SK-N-SH (cell line): ENCODE results near the gene RRM1. TPM values are rescaled to one million over a fixed set of nuclear protein-coding genes. Genes with fewer than 3 reads are reported as not detected.
A peak's percentile ranks its signal among the peaks of the same experiment; 100 is the strongest.

ENCODE experiments used
- CTCF ChIA-PET: fragments of 300-600, 350-600 bp; formaldehyde crosslinking; extraction: SDS; loops from one replicate; lab custom pipeline; 2021; lab: Yijun Ruan, JAX
- POLR2A ChIA-PET: fragments of 350-600 bp; sonication (Branson Sonifier 250); formaldehyde crosslinking; extraction: SDS; loops from one replicate; lab custom pipeline; 2020; ENCODE audit warnings: antibody characterized with exemption, inconsistent platforms; lab: Yijun Ruan, JAX
- DNase-seq: peaks from one replicate; pipeline ENCODE4 v3.0.0; 2012
- H2AFZ ChIP-seq: fragments of 200-600 bp; sonication (generic); 2 replicates; pipeline ENCODE4 v1.8.1; 2016; ENCODE audit warnings: antibody characterized with exemption, mild to moderate bottlenecking, low read depth
- H3F3A ChIP-seq: fragments of 200-600 bp; sonication (generic); replicated peaks from 2 replicates; pipeline ENCODE3; 2016; ENCODE audit warnings: antibody characterized with exemption, mild to moderate bottlenecking; ENCODE audit not compliant: insufficient read depth
- H3K27ac ChIP-seq, 2 experiments: fragments of 200-500 bp in 1 of 2; fragments of 200-600 bp in 1 of 2; sonication (Bioruptor generic) in 1 of 2; sonication (generic), shearing (Covaris generic) in 1 of 2; 2 replicates each; pipeline versions ENCODE4 v1.5.1 to v1.6.1; 2014 to 2016; ENCODE audit warnings: low read depth in 2 of 2, inconsistent platforms in 1 of 2, low read length in 1 of 2, mild to moderate bottlenecking in 1 of 2, mixed read lengths in 1 of 2
- H3K27me3 ChIP-seq: fragments of 200-600 bp; sonication (generic), shearing (Covaris generic); 2 replicates; pipeline ENCODE4 v1.6.1; 2016; ENCODE audit warnings: mixed run types; ENCODE audit not compliant: insufficient read depth
- H3K36me3 ChIP-seq, 2 experiments: fragments of 200-500 bp in 1 of 2; fragments of 200-600 bp in 1 of 2; sonication (Bioruptor generic) in 1 of 2; sonication (generic) in 1 of 2; replicated peaks in 1 of 2; 2 replicates each; pipeline versions ENCODE3 to v1.5.1; 2014 to 2016; ENCODE audit warnings: low read length in 1 of 2, mild to moderate bottlenecking in 1 of 2; ENCODE audit not compliant: insufficient read depth in 2 of 2, control insufficient read depth in 1 of 2
- H3K4me1 ChIP-seq, 2 experiments: fragments of 200-500 bp in 1 of 2; fragments of 200-600 bp in 1 of 2; sonication (Bioruptor generic) in 1 of 2; sonication (generic), shearing (Covaris generic) in 1 of 2; 2 replicates each; pipeline versions ENCODE4 v1.5.1 to v1.6.1; 2014 to 2016; ENCODE audit warnings: low read depth in 1 of 2, low read length in 1 of 2, mixed run types in 1 of 2; ENCODE audit not compliant: insufficient read depth in 2 of 2, control insufficient read depth in 1 of 2
- H3K4me2 ChIP-seq: fragments of 200-600 bp; sonication (generic), shearing (Covaris generic); 2 replicates; pipeline ENCODE4 v1.6.1; 2017; ENCODE audit warnings: mixed run types
- H3K4me3 ChIP-seq, 2 experiments: fragments of 200-500 bp in 1 of 2; fragments of 200-600 bp in 1 of 2; sonication (Bioruptor generic) in 1 of 2; sonication (generic), shearing (Covaris generic) in 1 of 2; 2 replicates each; pipeline versions ENCODE4 v1.5.1 to v1.8.1; 2014 to 2016; ENCODE audit warnings: low read depth in 2 of 2, inconsistent platforms in 1 of 2, low read length in 1 of 2, mild to moderate bottlenecking in 1 of 2, mixed read lengths in 1 of 2, moderate library complexity in 1 of 2
- H3K79me2 ChIP-seq: fragments of 200-600 bp; sonication (generic); 2 replicates; pipeline ENCODE4 v1.8.1; 2017; ENCODE audit warnings: mild to moderate bottlenecking; ENCODE audit not compliant: insufficient read depth
- H3K9ac ChIP-seq: fragments of 200-600 bp; sonication (generic); 2 replicates; pipeline ENCODE4 v1.6.1; 2017; ENCODE audit warnings: mixed run types
- H3K9me2 ChIP-seq: fragments of 200-600 bp; sonication (generic); 2 replicates; pipeline ENCODE4 v1.6.1; 2017; ENCODE audit warnings: mixed run types
- H3K9me3 ChIP-seq: fragments of 200-600 bp; sonication (generic); 2 replicates; pipeline ENCODE4 v1.6.1; 2017; ENCODE audit warnings: mixed run types, mild to moderate bottlenecking, moderate library complexity
- H4K20me1 ChIP-seq: fragments of 200-600 bp; sonication (generic); 2 replicates; pipeline ENCODE4 v1.6.1; 2017; ENCODE audit warnings: mild to moderate bottlenecking, mixed run types; ENCODE audit not compliant: insufficient read depth
- EZH2phosphoT487 ChIP-seq: fragments of 200-600 bp; sonication (generic); IDR thresholded peaks from 2 replicates; pipeline ENCODE4 v1.6.1; 2017; ENCODE audit warnings: low read depth, mixed run types, mild to moderate bottlenecking, antibody characterized with exemption, moderate library complexity, borderline replicate concordance
- FOSL2 ChIP-seq: IDR thresholded peaks from 2 replicates; pipeline ENCODE4 v1.4.0; 2012; ENCODE audit warnings: low read depth, mild to moderate bottlenecking, moderate library complexity, borderline replicate concordance
- JUND ChIP-seq: IDR thresholded peaks from 2 replicates; pipeline ENCODE4 v1.4.0; 2012
- MXI1 ChIP-seq: IDR thresholded peaks from 2 replicates; pipeline ENCODE4 v1.6.1; 2012; ENCODE audit warnings: mild to moderate bottlenecking, low read depth, low read length, improper control_type of control experiment
- POLR2AphosphoS5 ChIP-seq: IDR thresholded peaks from 2 replicates; pipeline ENCODE4 v1.6.1; 2012; ENCODE audit warnings: low read depth, low read length
- RAD21 ChIP-seq: IDR thresholded peaks from 2 replicates; pipeline ENCODE4 v1.6.1; 2012; ENCODE audit warnings: mild to moderate bottlenecking, low read length
- RCOR1 ChIP-seq: fragments of 150-350 bp; IDR thresholded peaks from 2 replicates; pipeline ENCODE4 v1.6.1; 2017; ENCODE audit warnings: antibody characterized with exemption, low read length
- SMC3 ChIP-seq: IDR thresholded peaks from 2 replicates; pipeline ENCODE4 v1.6.1; 2012; ENCODE audit warnings: low read depth, low read length, improper control_type of control experiment
- TAF1 ChIP-seq: IDR thresholded peaks from 2 replicates; pipeline ENCODE4 v1.6.1; 2012; ENCODE audit warnings: low read depth, mild to moderate bottlenecking, low read length, moderate library complexity, borderline replicate concordance
- TCF12 ChIP-seq: IDR thresholded peaks from 2 replicates; pipeline ENCODE4 v1.4.0; 2012
- TEAD4 ChIP-seq: IDR thresholded peaks from 2 replicates; pipeline ENCODE4 v1.4.0; 2012; ENCODE audit warnings: mild to moderate bottlenecking, borderline replicate concordance; ENCODE audit not compliant: insufficient read depth
- WGBS: methylation state at CpG from one replicate; pipeline ENCODE4 v1.1.6; 2017; ENCODE audit warnings: low lambda C conversion rate; 5-methylcytosine and 5-hydroxymethylcytosine counted together
- polyA plus RNA-seq, 3 experiments: library from polyadenylated mRNA; depleted of rRNA; stranded (reverse); fragments of >200 nt; gene quantifications; 2 replicates each; pipeline ENCODE4 v1.2.3, GENCODE V29; 2012
- TF ChIP-seq, protein P1 (sequence below): IDR thresholded peaks from 2 replicates; pipeline ENCODE4; 2012
- TF ChIP-seq, protein P2 (sequence below): IDR thresholded peaks from 2 replicates; pipeline ENCODE4 v1.4.0; 2012; ENCODE audit warnings: low read depth
- TF ChIP-seq, protein P3 (sequence below): IDR thresholded peaks from 2 replicates; pipeline ENCODE4 v1.6.1; 2012; ENCODE audit warnings: mild to moderate bottlenecking, low read depth, low read length, moderate library complexity
- TF ChIP-seq, protein P4 (sequence below): fragments of 150-350 bp; IDR thresholded peaks from 2 replicates; pipeline ENCODE4 v1.6.1; 2016; ENCODE audit warnings: mild to moderate bottlenecking, low read depth, low read length
- TF ChIP-seq, protein P5 (sequence below): fragments of 150-350 bp; IDR thresholded peaks from 2 replicates; pipeline ENCODE4 v1.6.1; 2017; ENCODE audit warnings: antibody characterized with exemption, low read length, low read depth, borderline replicate concordance

The RRM1 gene
- polyA plus RNA-seq, 1 of the 3 experiments (the other 2 are of a cell fraction) = 28.2 TPM

DNA sequence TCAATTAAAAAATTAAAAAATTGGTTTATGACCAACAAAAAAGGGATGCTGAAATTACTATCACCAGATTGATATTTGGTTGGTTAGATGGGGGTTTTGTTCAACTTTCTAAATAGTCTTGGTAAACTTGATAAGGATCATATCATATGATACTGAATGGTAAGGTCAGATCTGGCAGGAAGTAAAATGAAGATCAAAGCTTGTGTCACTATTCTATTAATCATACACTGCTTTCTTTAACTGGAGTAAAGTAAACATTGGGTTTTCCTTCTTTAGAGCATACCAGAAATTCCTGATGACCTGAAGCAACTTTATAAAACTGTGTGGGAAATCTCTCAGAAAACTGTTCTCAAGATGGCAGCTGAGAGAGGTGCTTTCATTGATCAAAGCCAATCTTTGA is 40.2 kb downstream of the RRM1 start:
- Histone ChIP-seq H2AFZ (no peak overlapping the region), H3K9me3 (no peaks in the 10 kb centered on the region), H3K9me2 (no peaks in the 10 kb centered on the region), H3K4me3 (no peak overlapping the region), H3K27me3 (no peaks in the 10 kb centered on the region), H3K36me3 (peaks cover 48 to 51% of the 10 kb centered on the region in 2 experiments), H3K9ac (no peak overlapping the region), H3K27ac (peak overlapping the region in 1 of 2 experiments; percentile 51; a peak in 2 of 4 replicates), H3F3A (peaks cover 10% of the 10 kb centered on the region), H3K4me1 (no peaks in the 10 kb centered on the region), H3K79me2 (no peaks in the 10 kb centered on the region), H3K4me2 (no peak overlapping the region), H4K20me1 (no peaks in the 10 kb centered on the region)
- TF ChIP-seq TCF12 = peak; percentile 23; the same call in 1 of the 2 replicates
- TF ChIP-seq SMC3 = no peak
- TF ChIP-seq, protein P1, sequence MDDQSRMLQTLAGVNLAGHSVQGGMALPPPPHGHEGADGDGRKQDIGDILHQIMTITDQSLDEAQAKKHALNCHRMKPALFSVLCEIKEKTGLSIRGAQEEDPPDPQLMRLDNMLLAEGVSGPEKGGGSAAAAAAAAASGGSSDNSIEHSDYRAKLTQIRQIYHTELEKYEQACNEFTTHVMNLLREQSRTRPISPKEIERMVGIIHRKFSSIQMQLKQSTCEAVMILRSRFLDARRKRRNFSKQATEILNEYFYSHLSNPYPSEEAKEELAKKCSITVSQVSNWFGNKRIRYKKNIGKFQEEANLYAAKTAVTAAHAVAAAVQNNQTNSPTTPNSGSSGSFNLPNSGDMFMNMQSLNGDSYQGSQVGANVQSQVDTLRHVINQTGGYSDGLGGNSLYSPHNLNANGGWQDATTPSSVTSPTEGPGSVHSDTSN = 0 out of 2 replicates have a peak, but pooled peaks have one; percentile 42
- TF ChIP-seq RCOR1 = no peak
- POLR2A ChIA-PET = no interaction called here
- no peak for DNase-seq
- CTCF ChIA-PET = interaction anchor here (1.1 kb wide), 1 partner anchor 53 kb away, joined by 5 read pairs; no protein-coding TSS in a partner anchor

DNA sequence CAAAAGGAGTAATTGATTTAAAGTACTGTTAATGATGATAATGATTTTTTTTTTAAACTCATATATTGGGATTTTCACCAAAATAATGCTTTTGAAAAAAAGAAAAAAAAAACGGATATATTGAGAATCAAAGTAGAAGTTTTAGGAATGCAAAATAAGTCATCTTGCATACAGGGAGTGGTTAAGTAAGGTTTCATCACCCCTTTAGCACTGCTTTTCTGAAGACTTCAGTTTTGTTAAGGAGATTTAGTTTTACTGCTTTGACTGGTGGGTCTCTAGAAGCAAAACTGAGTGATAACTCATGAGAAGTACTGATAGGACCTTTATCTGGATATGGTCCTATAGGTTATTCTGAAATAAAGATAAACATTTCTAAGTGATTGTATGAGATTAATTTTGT is 43.9 kb downstream of the RRM1 start:
- Histone ChIP-seq H3F3A (peaks cover 10% of the 10 kb centered on the region), H3K9me2 (no peaks in the 10 kb centered on the region), H3K9ac (no peak overlapping the region), H3K27me3 (no peaks in the 10 kb centered on the region), H3K36me3 (peaks cover 40 to 48% of the 10 kb centered on the region in 2 experiments), H3K4me2 (no peak overlapping the region), H3K4me3 (no peak overlapping the region), H3K27ac (no peak overlapping the region)
- no peak for DNase-seq
- TF ChIP-seq, protein P1 = no peak
- TF ChIP-seq RAD21 (no peak), POLR2AphosphoS5 (no peak), JUND (no peak), TAF1 (no peak), FOSL2 (no peak), TEAD4 (no peak), RCOR1 (no peak), EZH2phosphoT487 (no peak), MXI1 (no peak)
- TF ChIP-seq, protein P2, sequence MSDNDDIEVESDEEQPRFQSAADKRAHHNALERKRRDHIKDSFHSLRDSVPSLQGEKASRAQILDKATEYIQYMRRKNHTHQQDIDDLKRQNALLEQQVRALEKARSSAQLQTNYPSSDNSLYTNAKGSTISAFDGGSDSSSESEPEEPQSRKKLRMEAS = no peak
- TF ChIP-seq, protein P3, sequence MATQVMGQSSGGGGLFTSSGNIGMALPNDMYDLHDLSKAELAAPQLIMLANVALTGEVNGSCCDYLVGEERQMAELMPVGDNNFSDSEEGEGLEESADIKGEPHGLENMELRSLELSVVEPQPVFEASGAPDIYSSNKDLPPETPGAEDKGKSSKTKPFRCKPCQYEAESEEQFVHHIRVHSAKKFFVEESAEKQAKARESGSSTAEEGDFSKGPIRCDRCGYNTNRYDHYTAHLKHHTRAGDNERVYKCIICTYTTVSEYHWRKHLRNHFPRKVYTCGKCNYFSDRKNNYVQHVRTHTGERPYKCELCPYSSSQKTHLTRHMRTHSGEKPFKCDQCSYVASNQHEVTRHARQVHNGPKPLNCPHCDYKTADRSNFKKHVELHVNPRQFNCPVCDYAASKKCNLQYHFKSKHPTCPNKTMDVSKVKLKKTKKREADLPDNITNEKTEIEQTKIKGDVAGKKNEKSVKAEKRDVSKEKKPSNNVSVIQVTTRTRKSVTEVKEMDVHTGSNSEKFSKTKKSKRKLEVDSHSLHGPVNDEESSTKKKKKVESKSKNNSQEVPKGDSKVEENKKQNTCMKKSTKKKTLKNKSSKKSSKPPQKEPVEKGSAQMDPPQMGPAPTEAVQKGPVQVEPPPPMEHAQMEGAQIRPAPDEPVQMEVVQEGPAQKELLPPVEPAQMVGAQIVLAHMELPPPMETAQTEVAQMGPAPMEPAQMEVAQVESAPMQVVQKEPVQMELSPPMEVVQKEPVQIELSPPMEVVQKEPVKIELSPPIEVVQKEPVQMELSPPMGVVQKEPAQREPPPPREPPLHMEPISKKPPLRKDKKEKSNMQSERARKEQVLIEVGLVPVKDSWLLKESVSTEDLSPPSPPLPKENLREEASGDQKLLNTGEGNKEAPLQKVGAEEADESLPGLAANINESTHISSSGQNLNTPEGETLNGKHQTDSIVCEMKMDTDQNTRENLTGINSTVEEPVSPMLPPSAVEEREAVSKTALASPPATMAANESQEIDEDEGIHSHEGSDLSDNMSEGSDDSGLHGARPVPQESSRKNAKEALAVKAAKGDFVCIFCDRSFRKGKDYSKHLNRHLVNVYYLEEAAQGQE = no peak
- TF ChIP-seq, protein P4, sequence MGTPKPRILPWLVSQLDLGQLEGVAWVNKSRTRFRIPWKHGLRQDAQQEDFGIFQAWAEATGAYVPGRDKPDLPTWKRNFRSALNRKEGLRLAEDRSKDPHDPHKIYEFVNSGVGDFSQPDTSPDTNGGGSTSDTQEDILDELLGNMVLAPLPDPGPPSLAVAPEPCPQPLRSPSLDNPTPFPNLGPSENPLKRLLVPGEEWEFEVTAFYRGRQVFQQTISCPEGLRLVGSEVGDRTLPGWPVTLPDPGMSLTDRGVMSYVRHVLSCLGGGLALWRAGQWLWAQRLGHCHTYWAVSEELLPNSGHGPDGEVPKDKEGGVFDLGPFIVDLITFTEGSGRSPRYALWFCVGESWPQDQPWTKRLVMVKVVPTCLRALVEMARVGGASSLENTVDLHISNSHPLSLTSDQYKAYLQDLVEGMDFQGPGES = no peak
- TF ChIP-seq, protein P5, sequence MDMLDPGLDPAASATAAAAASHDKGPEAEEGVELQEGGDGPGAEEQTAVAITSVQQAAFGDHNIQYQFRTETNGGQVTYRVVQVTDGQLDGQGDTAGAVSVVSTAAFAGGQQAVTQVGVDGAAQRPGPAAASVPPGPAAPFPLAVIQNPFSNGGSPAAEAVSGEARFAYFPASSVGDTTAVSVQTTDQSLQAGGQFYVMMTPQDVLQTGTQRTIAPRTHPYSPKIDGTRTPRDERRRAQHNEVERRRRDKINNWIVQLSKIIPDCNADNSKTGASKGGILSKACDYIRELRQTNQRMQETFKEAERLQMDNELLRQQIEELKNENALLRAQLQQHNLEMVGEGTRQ = no peak
- TF ChIP-seq, all 33 proteins: peak for 0
- Histone ChIP-seq H4K20me1 (no peaks in the 10 kb centered on the region), H3K9me3 (0 out of 2 replicates have a peak, but pooled peaks cover 4% of the 10 kb centered on the region), H2AFZ (no peak overlapping the region), H3K4me1 (no peaks in the 10 kb centered on the region), H3K79me2 (no peaks in the 10 kb centered on the region)
- WGBS = 97% methylated on average over 1 of the region's 1 CpG
- CTCF ChIA-PET = no interaction called here
- POLR2A ChIA-PET = no interaction called here
